HG03342 (cell line): ENCODE results near the gene GPC6.
"Not testable (repeated sequence)": the region's sequence is repeated elsewhere in the genome, so short reads cannot be mapped to it uniquely, and the experiment has no call there.

Source experiments
- ATAC-seq: cut with Tn5 transposase; IDR thresholded peaks from one replicate; pipeline ENCODE4 v1.9.1; 2021; ENCODE audit warnings: mild to moderate bottlenecking, moderate library complexity; ENCODE audit not compliant: unreplicated experiment

Gene GPC6

DNA sequence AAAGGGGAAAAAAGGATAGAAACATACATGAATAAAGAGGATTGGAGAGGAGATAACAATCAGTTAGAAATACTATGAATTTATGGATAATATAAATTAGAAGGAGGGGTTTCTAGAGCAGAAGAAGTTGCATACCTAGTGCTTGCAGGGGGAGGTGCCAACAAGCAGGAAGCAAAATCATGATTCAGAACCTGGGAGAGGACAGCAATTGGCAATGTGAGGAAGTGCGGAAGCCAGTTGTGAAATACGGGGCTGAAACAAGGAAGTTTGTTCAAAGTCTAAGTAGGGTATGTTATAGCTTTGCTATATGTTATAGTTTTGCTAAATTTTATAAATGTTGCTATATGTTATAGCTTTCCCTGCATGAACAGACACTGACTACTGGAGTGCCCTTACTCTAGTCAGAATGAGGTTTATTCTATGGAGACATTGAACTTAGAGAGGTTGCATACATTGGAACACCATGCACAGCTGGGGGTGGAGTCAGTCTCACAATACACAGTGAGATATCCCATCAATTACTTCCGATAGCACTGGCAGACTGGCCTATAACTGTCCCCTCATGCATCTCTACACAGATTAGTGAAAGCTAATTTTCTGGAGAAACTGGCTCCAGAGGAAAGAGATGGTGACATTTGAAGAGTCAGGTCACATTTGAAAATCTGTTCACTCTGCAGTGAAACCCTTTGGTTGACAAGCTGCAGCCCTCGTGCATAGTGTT is 92.1 kb downstream of the GPC6 start:
- ATAC-seq, result no peak

DNA sequence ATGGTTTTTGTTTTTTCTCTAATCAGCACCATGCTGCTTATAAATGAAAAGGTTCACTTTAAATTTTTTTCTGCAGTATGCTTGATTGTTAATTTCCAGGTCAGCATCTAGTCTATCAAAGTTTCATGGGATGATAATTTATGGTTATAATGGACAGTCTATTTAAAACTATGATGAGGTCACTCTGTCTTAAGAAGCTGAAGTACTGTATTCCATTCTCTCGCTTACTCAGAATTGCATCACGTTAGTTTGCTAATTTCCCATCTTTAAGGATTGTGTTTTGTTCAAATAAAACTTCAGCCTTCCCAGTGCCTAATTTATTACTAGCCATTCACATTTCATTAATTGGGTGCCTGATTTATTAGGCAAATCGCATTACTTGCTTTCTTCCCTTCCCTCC is 94.3 kb downstream of the GPC6 start:
- ATAC-seq, result no peak

DNA sequence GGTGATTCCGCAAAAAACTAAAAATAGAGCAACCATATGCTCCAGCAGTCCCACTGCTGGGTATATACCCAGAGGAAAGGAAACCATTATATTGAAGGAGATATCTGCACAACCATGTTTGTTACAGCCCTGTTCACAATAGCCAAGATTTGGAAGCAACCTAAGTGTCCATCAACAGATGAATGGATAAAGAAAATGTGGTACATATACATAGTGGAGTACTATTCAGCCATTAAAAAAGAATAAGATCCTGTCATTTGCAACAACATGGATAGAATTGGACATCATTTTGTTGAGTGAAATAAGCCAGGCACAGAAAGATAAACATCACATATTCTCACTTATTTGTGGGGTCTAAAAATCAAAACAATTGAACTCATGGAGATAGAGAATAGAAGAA is 97.3 kb downstream of the GPC6 start:
- not testable (repeated sequence) for ATAC-seq

DNA sequence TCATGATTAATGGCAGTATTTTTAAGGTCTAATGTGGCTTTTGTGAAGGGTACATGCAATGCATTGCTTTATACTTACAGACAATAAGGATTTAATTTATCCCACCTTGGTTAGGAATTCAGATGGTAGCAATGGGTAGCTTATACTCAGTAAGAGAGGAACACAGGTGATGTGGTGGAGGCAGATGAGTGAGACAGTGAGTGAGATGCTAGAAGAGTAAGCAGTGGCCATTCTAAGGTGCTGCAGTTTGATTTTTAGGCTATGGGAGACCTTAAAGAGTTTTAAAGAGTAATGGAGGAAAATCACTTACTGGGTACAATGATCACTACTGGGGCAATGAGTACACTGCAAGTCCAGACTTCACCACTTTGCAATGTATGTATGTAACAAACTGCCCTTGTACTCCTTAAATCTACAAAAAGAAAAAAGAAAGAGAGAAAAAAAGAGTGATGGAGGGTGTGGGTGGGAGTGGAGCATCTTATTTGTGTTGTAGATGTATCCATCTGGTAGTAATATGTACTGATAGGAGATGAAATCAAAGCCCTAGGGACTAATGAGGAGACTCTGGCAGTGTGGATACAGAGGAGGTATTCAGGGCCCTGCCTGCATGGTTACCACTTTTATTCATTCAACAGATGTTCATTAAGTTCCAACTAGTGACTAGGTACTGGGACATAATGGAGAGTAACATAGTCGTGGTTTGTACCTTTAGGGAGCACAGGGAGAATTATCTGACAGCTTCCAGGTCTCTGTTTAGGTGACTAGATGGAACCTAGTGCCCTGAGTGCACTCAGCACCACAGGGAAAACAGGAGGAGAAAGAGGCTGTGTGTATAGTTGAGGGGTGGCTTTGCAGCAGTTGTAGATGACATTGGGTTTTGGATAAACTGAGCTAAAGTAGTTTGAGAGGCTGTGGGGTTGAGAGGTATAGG is 99.0 kb downstream of the GPC6 start:
- ATAC-seq, result no peak

DNA sequence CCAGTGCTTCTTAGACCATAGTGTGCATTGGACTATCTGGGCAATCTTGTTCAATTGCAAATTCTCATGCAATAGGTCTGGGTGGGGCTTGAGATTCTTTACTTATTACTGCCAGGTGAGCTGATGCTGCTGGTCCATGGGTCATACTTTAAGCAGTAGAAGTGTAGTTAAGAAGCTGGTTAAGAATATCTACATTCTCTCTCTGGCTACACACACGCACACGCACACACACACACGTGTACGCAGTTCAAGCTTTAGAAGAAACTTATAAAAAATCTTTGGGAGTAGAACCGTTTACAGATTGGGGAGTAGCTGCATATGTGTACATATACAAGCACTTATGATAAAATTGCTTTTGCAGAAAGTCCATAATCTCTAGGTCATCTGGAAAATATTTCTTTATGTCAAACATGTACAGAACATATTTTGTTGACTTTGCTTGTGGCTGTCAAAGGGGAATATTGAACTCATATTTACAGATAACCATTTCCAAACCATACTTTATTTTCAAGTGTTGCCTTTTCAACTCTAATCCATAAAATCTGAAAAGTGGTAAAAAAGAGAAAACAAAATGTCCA is 99.7 kb downstream of the GPC6 start:
- ATAC-seq, result no peak

DNA sequence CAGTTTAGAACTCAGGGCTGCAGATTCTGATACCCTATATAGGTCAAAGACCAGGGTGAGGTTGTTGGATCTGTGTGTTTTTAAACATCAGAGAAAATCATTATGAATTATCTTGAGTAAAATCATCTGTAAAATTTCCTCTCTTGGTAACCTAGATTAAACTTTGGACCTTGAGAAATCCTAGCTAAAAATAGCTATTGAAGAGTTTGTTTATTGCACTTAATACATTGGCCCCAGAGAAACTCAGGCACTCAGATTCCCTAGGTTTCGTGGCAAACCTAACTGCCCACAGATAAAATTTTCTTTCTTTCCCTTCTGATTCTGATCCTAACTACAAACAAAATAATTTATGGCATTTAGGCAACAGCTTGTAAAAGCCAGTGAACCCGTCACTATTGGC is 102.3 kb downstream of the GPC6 start:
- ATAC-seq, result no peak

DNA sequence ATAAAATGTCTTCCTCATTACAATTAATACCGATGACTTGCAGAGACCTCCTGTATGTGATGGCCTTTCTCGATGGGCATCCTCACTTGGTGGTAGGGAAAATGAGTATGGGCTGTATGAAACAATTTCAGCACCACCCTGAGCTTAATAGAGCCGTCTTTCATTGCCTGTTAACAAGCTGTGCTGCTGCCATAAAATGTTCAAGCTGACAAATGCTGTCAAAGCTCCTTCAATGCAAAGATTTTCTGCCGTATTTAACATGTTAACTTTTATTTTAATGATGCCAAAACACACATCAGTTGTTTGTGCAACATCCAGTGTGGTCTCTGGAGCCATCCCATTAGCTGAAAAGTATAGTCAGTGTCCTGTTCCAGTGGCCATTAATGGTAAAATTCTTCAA is 110.1 kb downstream of the GPC6 start:
- ATAC-seq, result no peak

DNA sequence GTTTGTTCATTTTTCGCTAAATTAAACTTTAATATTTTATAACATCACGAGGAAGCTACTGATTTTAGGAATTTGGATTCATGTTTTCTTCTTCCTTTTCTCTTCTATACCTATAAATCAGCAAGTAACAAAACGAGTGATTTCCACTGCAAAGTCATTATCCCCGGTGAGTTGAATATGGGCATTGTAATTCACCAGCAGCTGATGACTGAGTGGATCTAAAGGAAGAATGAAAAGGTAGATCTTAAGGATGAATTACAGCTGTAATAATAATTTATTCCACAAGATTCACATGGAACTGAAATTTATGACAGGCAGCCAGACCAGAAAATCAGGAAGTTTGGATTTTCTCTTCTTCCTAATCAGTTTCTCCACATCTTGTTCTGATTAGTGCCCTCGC is 111.4 kb downstream of the GPC6 start:
- no peak for ATAC-seq

DNA sequence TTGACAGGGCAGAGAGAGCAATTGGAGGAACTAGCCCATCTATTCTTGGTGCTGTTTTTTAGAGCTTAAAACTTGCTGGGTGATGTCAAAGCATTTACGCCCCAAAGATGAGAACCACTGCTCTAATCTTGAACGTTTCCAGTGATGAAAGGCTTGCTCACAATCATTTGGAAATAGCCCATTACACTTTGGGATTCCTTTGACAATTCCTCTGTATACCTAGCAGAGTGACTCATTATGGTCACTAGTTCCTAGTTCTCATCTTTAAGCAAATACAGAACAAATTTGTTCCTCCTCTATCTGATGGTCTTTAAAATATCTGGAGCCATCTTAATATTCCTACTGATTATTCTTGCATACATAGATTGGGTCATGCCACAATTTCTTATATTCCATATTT is 112.3 kb downstream of the GPC6 start:
- ATAC-seq, result no peak

DNA sequence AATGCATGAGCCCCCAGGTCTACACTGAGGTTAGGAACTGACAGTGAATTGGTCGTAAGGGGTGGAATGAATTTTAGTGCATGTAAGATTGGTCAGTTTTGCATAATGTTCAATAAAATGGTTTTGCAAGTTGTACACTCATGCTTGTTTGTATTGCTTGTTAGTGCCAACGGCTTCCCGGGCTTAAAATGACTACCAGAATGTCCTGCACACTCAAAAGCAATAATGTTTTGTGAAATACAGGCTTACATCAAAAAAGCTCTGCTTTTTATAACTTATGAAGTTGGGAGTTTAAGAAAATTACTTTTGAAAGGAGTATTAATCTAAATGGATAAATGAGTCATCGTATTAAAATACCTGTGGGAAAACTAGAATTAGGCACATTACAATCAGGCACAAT is 112.9 kb downstream of the GPC6 start:
- no peak for ATAC-seq

DNA sequence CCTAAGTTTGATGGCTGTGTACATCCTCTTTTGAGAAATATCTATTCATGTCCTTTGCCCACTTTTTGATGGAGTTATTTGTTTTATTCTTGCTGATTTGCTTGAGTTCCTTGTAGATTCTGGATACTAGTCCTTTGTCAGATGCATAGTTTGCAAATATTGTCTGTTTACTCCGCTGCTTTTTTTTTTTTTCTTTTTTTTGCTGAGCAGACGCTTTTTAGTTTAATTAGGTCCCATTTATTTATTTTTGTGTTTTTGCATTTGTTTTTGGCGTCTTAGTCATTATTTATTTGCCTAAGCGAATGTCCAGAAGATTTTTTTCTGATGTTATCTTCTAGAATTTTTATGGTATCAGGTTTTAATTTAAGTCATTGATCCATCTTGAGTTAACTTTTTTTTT is 114.9 kb downstream of the GPC6 start:
- no peak for ATAC-seq

DNA sequence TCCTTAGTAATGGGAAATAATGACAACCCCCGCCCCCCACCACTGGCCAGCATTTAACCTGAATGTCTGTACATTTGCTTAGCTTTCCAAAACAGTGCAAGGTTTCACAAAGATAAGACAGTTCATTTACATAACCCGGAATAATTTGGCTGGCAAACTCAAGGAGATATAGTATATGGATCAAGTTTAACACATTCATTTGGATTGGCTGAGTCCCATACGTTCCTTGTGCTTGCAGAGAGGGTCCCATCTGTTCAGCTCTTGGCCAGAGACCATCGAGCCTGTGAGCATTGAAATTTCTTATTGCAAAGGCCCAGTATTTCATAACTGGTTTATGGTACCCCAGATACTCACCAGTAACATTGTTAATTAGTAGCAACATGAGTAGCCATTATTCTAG is 116.5 kb downstream of the GPC6 start:
- ATAC-seq, result no peak

DNA sequence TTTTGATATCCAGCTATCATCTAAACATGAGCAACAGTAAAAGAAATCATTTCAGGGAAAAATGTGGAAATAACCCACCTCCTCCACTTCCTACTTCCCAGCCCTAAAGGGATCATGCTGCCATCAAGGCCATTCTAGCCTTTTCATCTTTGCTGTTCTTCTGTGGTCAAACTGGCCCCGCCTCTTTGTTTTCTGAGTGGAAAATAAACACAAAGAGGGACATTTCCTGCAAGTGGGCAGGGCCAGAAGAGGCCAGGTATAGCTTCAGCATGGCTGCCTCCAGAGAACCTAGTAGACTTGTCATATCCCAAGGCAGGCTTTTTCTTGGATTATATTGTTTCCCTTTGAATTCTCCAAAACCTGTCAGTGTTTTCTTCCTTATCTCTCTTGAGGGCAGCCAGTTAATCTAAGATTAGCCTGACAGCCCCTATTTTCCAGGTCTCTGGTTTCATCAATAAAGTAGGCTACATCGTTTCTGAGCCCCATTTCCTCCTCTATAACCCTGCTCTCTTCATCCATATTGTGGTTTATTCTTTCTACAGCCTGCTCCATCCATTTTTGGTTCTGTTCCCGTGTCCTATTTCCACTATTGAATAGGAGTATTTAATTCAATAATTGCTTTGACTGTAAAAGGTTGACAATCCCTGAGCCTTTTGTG is 117.6 kb downstream of the GPC6 start:
- ATAC-seq, result no peak

DNA sequence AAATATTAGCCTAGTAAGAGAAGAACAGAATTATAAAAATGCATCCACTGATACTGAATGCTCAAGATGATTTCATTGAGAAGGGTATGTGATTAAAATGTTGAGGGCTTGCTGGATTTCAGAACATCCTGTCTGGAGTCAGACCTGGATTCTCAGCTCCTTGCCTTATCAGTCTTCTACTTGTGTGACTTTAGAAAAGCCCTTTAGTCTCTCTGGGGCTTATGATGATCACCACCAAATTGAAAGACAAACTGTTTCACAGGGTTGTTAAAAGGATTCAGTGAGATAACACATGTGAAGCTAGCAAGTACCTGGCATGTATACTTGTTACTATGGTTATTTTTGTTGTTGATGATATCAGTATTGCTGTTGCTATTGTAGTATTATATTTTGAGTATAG is 118.4 kb downstream of the GPC6 start:
- no peak for ATAC-seq

DNA sequence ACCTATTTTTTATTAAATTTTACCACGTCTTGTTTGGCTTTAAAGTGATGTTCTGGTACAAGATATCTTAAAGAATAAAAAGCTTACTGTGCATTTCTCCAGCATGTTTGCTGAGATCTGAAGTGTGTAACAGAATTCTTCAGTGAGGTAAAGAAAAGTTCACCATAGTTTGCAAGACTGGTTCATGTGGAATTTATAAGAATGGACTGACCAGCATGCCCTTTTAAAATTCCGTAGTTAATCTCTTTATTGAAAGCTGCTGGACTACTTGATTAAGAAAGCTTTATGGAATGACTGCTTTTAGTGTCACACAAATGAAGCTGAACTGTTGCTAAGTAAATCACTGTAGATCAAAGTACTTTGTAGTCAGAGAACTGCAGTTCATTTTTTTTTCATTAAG is 119.2 kb downstream of the GPC6 start:
- ATAC-seq, result no peak

DNA sequence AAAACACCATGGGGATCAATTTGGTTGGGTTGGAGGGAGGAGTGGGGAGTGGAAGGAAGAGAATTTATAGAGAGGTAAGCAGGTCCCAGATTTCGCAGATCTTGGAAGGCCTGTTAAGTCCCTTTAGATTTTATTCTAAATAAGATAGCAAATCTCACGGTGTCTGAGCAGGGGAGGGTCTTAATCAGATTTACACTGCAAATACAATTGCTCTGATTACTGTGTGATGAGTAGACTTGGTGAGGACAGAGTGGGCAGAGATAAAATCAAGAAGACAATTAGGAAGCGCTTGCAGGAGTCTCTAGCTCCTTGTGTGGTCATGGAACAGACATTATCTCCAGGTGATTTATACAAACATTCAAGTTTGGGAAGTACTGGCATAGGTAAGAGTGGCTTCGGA is 126.0 kb downstream of the GPC6 start:
- no peak for ATAC-seq

DNA sequence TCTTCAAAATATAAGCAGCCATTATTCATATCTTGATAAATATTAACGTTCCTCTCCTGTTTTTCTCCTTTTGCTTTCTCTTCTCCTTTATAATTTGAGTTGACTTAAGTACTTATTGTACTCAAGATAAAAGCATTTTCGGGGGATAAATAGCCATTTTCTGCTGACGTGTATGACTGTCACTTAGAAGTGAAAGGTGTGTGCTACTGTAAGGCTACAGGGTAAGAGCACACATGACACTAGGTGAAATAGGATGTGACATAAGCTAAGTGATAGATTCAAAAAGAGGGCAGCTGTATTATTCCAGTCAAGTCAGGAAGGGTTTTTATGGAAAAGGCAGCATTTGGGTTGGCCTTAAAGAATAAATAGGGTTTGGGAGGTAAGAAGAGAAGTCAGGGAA is 128.5 kb downstream of the GPC6 start:
- no peak for ATAC-seq

DNA sequence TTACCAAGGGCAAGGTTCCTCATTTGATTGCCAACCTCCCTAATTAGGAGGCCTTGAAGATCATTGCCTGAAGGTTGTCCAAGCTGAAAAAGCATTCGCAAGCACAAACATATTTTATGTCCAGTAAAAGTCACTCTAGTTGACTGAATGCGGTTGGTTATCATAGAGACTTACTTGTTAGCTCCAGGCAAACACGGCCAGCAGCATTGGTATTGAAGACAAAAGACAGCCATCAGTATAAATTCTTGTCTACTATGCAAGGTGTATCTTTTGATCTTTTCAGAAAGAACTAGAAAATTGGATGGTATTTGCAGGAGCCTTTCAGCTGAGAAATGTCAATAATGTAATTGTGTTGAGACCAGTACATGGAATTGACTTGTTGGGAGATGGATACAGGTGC is 129.9 kb downstream of the GPC6 start:
- no peak for ATAC-seq

DNA sequence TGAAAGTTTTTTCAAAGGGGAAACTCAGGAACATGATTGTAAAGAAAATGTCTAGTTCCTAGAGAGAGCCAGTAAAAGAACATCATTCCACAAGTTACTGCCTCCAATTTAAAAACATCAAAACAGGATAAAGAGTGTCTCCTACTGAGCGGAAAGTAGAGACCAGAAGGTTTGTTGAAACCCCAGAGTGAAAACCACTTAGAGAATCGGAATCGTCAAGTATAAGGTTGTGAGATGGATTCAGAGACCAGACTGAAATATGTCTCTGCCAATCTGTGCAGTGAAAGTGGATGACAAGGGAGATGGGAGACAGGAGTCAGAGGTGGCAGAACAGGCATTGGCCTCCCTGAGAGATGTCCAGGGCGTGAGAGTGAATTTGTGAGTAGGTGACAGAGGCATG is 133.4 kb downstream of the GPC6 start:
- ATAC-seq, result no peak

DNA sequence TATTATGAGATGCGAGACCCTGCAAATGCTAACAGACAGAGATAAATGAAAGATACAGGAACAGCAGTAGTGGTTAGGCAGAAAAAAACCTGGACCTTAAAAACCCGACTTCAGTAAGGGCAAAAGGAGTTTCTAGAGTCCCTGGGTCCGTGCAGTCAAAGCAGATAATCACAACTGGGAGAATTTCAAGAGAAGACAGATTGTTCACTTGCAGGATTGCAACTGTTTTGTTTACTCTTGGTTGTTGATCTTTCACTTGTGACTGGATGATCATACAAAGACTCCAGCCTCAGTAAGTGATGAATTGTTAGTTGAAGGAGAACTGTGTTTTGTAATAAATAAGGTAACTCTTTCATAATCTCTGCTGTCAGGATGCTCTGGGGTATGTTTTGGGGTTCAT is 135.1 kb downstream of the GPC6 start:
- ATAC-seq, result no peak

DNA sequence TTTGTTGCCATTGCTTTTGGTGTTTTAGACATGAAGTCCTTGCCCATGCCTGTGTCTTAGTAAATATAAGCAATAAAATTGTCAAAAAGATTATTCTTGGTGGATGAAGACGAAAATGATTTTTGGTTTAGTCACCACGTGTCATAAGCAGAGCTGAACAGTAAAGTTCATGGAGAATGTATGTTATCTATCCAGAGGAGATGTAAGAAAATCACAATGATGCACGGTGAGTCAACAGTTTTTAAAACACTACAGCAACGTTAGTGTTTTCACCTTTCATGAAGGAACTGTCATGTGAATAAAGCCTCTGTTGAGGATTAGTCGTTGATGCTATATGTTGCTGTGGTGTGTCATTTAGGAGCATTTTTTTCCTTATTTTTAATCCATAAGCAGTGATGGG is 137.6 kb downstream of the GPC6 start:
- no peak for ATAC-seq

DNA sequence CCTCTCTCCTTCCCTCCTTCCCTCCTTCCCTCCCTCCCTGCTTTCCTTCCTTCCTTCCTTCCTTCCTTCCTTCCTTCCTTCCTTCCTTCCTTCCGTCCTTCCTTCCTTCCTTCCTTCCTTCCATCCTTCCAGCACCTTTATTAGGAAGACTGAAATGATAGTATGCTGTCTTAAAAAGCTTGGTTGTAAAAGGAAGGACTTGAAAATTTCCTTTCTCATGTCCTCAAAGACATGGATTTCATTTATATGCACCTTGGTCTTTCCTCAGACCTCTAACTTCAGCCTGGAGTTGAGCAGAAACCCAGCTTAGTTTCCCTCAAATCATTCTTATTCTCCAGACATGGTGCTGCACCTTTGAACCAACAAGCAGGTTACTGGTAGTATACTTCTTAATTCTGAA is 141.7 kb downstream of the GPC6 start:
- no peak for ATAC-seq
